ENCODE results near the gene RPL29.

Gene RPL29

GRCh38 chr3:51945031-51945840 is 50.5 kb downstream of the RPL29 start:
- TF ChIP-seq CTCF (conservative IDR thresholded peaks at IDR 0.05; ENCODE audit: low read depth, low read length), result no peak
- DNase-seq (ENCODE audit: low read depth), result no peak
- no peak overlapping the region for H3K4me3 ChIP-seq (ENCODE audit: low read length)

- TF ChIP-seq CTCF (conservative IDR thresholded peaks at IDR 0.05; ENCODE audit: low read depth, low read length), result no peak
- no peak overlapping the region for H3K4me3 ChIP-seq (ENCODE audit: low read length)
- DNase-seq (ENCODE audit: low read depth), result no peak
Observed at GRCh38 chr3:51944451-51945021, 51.2 kb downstream of the RPL29 start.
